Measurements from ENCODE around the gene RIBC1. TPM values are rescaled to one million over a fixed set of nuclear protein-coding genes. Genes with fewer than 3 reads are reported as not detected.
A peak's percentile ranks its signal among the peaks of the same experiment; 100 is the strongest.

Gene RIBC1
- total and polyA plus RNA-seq, 10 of the 15 experiments (the other 5 are each of a cell fraction or from before 2014, with no cell fraction given), result 0.22 to 1.0 (median 0.54) TPM

GRCh38 chrX:53456254-53456653 is 33.6 kb downstream of the RIBC1 start (continued):
- TF ChIP-seq ZBTB40 (IDR thresholded peaks at IDR 0.05; ENCODE audit: borderline replicate concordance) (no peak), TARDBP (IDR thresholded peaks at IDR 0.05; ENCODE audit: borderline replicate concordance) (no peak), LARP7 (IDR thresholded peaks at IDR 0.05) (no peak), CTCF (IDR thresholded peaks at IDR 0.05 in 2 of 3, conservative IDR thresholded peaks at IDR 0.05 in 1 of 3; ENCODE audit: control insufficient read depth in 2 of 3, extremely low read depth in 1 of 3, insufficient read depth in 1 of 3, low read depth in 3 of 3, low read length in 3 of 3) (no peak), RBBP5 (conservative IDR thresholded peaks at IDR 0.05) (no peak), RFX5 (IDR thresholded peaks at IDR 0.05; ENCODE audit: low read depth, low read length) (no peak)

- ChIA-PET CTCF (interaction anchor here (0.6 to 1.7 kb wide), 5 partner anchors 12 to 212 kb away, joined by 3 to 15 read pairs (median 3); no protein-coding TSS in a partner anchor), POLR2A (no interaction called here), SMC1A (ENCODE audit: uncharacterized antibody, unreplicated experiment) (interaction anchor here (0.6 to 1.1 kb wide), 4 partner anchors 24 to 92 kb away, joined by 3 read pairs; partner anchors contain the start of genes RIBC1 and SMC1A), RAD21 (ENCODE audit: unreplicated experiment) (no interaction called here)
- no peak overlapping the region for H2AFZ ChIP-seq (ENCODE audit: control insufficient read depth, low read depth, low read length)
- DNase-seq (ENCODE audit: low read depth, low spot score) (no peak), ATAC-seq (no peak), FAIRE-seq (no peak)
- 16% methylated on average over 5 of the region's 5 CpGs for WGBS (ENCODE audit: insufficient coverage, insufficient replicate concordance, low lambda C conversion rate, missing lambda C conversion rate)
- no peaks in the 10 kb centered on the region for H3K27me3 ChIP-seq (replicated peaks in 1 of 2; ENCODE audit: control insufficient read depth in 2 of 2, insufficient read depth in 2 of 2, low read length in 1 of 2)
- H3K4me3 ChIP-seq, result no peak overlapping the region
- no peak overlapping the region for H3K4me2 ChIP-seq (ENCODE audit: control insufficient read depth, insufficient read depth)
- no peaks in the 10 kb centered on the region for H4K20me1 ChIP-seq (ENCODE audit: control insufficient read depth, insufficient read depth)
- no peak overlapping the region for H3K27ac ChIP-seq (ENCODE audit: control insufficient read depth, insufficient read depth)
- BruUV-seq (replicated peaks), result no TSS peak
- H3K9me3 ChIP-seq (replicated peaks; ENCODE audit: control insufficient read depth, insufficient read depth, low read length), result no peaks in the 10 kb centered on the region
- TF ChIP-seq RELB (IDR thresholded peaks at IDR 0.05; ENCODE audit: low read depth), result no peak
- TF ChIP-seq CEBPB (IDR thresholded peaks at IDR 0.05; ENCODE audit: borderline replicate concordance in 1 of 2, low read depth in 2 of 2, low read length in 2 of 2), result no peak
- TF ChIP-seq CTCF (IDR thresholded peaks at IDR 0.05 in 2 of 3, conservative IDR thresholded peaks at IDR 0.05 in 1 of 3; ENCODE audit: control insufficient read depth in 2 of 3, extremely low read depth in 1 of 3, insufficient read depth in 1 of 3, low read depth in 3 of 3, low read length in 3 of 3), result 0 out of 6 replicates have a peak, but pooled peaks of 1 of the 3 experiments have one; percentile 4
- H3K79me2 ChIP-seq (ENCODE audit: control insufficient read depth, insufficient read depth, low read length), result no peaks in the 10 kb centered on the region
- H3K9ac ChIP-seq (ENCODE audit: control insufficient read depth, insufficient read depth, low read length), result no peak overlapping the region
- no peaks in the 10 kb centered on the region for H3K36me3 ChIP-seq (ENCODE audit: control insufficient read depth in 2 of 2, insufficient read depth in 2 of 2, low read length in 1 of 2)
- no peaks in the 10 kb centered on the region for H3K4me1 ChIP-seq (ENCODE audit: control insufficient read depth, insufficient read depth, low read length)
- intact Hi-C loops (cut with micrococcal nuclease; ENCODE audit: unreplicated experiment), result no loop called here
- in situ Hi-C loops (cut with MboI), result no loop called here
These were observed 35.4 kb downstream of the RIBC1 start for GRCh38 chrX:53458082-53458481.
